HepG2 (cell line): Measurements from ENCODE around the gene ANKLE1. TPM values are rescaled to one million over a fixed set of nuclear protein-coding genes. Genes with fewer than 3 reads are reported as not detected.

ENCODE experiments used
- CC2D1A ChIP-seq: sonication (generic); formaldehyde crosslinking; IDR thresholded peaks from 2 replicates; pipeline ENCODE4 v1.8.1; 2023; ENCODE audit warnings: mild to moderate bottlenecking, missing genetic modification reagents
- DDIT3 ChIP-seq: sonication (generic); formaldehyde crosslinking; IDR thresholded peaks from 2 replicates; pipeline ENCODE4 v1.4.0; 2020; ENCODE audit warnings: mild to moderate bottlenecking, missing genetic modification reagents
- GABPA ChIP-seq, 2 experiments: IDR thresholded peaks; 2 replicates each; pipeline ENCODE4 v1.6.1; 2011 to 2016; ENCODE audit warnings: low read depth in 2 of 2, low read length in 1 of 2, missing biosample characterization in 1 of 2, missing genetic modification characterization in 1 of 2
- KAT7 ChIP-seq: IDR thresholded peaks from 2 replicates; pipeline ENCODE4 v1.6.1; 2018; ENCODE audit warnings: borderline replicate concordance, missing compliant biosample characterization
- KDM5A ChIP-seq: fragments of 200-600 bp; sonication (generic); IDR thresholded peaks from 2 replicates; pipeline ENCODE4 v1.7.0; 2018; ENCODE audit warnings: antibody characterized with exemption, mild to moderate bottlenecking, low read length, borderline replicate concordance
- KMT2B ChIP-seq: IDR thresholded peaks from 2 replicates; pipeline ENCODE4 v1.6.1; 2016; ENCODE audit warnings: missing genetic modification reagents, missing compliant biosample characterization
- MNT ChIP-seq: fragments of 450-650 bp; IDR thresholded peaks from 2 replicates; pipeline ENCODE4 v1.6.1; 2016
- NFYB ChIP-seq: sonication (generic); formaldehyde crosslinking; IDR thresholded peaks from 2 replicates; pipeline ENCODE4 v1.4.0; 2020; ENCODE audit warnings: missing genetic modification reagents
- SAP130 ChIP-seq: IDR thresholded peaks from 2 replicates; pipeline ENCODE4 v1.6.1; 2016; ENCODE audit warnings: low read depth
- TAF1 ChIP-seq: sonication (generic); formaldehyde crosslinking; IDR thresholded peaks from 2 replicates; pipeline ENCODE4 v1.4.0; 2020; ENCODE audit warnings: missing genetic modification reagents
- TARDBP ChIP-seq: sonication (generic); formaldehyde crosslinking; IDR thresholded peaks from 2 replicates; pipeline ENCODE4 v1.8.0; 2022; ENCODE audit warnings: mild to moderate bottlenecking, missing genetic modification reagents
- ZFAT ChIP-seq: sonication (generic); formaldehyde crosslinking; conservative IDR thresholded peaks from 2 replicates; pipeline ENCODE4 v1.8.1; 2023; ENCODE audit warnings: missing genetic modification reagents, inconsistent platforms
- ZNF580 ChIP-seq: IDR thresholded peaks from 2 replicates; pipeline ENCODE4 v1.6.1; 2016; ENCODE audit warnings: low read depth, borderline replicate concordance
- ZNF598 ChIP-seq: sonication (generic); formaldehyde crosslinking; IDR thresholded peaks from 2 replicates; pipeline ENCODE4 v1.5.1; 2020; ENCODE audit warnings: mild to moderate bottlenecking, missing genetic modification reagents, borderline replicate concordance
- polyA plus RNA-seq, 8 experiments: library from polyadenylated mRNA; depleted of rRNA in 3 of 8; stranded (reverse) in 7 of 8; unstranded in 1 of 8; fragments of >200 nt; fragmentation: Illumina TruSeq in 4 of 8; extraction: Trizol in 4 of 8; gene quantifications; 2 replicates each; pipeline versions ENCODE4 v1.2.1 to v1.2.3, GENCODE V29; 2011 to 2016; ENCODE audit warnings: low read depth in 4 of 8, missing spikeins in 1 of 8, mixed read lengths in 1 of 8; ENCODE audit not compliant: insufficient read depth in 1 of 8
- total RNA-seq, 5 experiments: library from RNA; depleted of rRNA; stranded (reverse); fragments of >200 nt; fragmentation: Illumina TruSeq; extraction: Trizol; gene quantifications; 2 replicates each; pipeline ENCODE4 v1.2.3, GENCODE V29; 2016; ENCODE audit warnings: low read depth in 1 of 5
- TF ChIP-seq, protein P1 (sequence below), 2 experiments: IDR thresholded peaks; 2 replicates each; pipeline ENCODE4 v1.6.1; 2011 to 2012; ENCODE audit warnings: low read length in 2 of 2, borderline replicate concordance in 1 of 2, low read depth in 1 of 2, mild to moderate bottlenecking in 1 of 2, moderate library complexity in 1 of 2
- TF ChIP-seq, protein P2 (sequence below): sonication (generic); formaldehyde crosslinking; IDR thresholded peaks from 2 replicates; pipeline ENCODE4 v1.4.0; 2020; ENCODE audit warnings: missing genetic modification reagents, borderline replicate concordance

ANKLE1 gene
- total and polyA plus RNA-seq, 2 of the 13 experiments (the other 11 are each of a cell fraction or from before 2014, with no cell fraction given): 0.69 to 1.5 TPM

GRCh38 chr19:17266975-17267788 lies 14.5 kb upstream of the ANKLE1 start, which contains the start of gene BABAM1 (continued):
- TF ChIP-seq, protein P1, sequence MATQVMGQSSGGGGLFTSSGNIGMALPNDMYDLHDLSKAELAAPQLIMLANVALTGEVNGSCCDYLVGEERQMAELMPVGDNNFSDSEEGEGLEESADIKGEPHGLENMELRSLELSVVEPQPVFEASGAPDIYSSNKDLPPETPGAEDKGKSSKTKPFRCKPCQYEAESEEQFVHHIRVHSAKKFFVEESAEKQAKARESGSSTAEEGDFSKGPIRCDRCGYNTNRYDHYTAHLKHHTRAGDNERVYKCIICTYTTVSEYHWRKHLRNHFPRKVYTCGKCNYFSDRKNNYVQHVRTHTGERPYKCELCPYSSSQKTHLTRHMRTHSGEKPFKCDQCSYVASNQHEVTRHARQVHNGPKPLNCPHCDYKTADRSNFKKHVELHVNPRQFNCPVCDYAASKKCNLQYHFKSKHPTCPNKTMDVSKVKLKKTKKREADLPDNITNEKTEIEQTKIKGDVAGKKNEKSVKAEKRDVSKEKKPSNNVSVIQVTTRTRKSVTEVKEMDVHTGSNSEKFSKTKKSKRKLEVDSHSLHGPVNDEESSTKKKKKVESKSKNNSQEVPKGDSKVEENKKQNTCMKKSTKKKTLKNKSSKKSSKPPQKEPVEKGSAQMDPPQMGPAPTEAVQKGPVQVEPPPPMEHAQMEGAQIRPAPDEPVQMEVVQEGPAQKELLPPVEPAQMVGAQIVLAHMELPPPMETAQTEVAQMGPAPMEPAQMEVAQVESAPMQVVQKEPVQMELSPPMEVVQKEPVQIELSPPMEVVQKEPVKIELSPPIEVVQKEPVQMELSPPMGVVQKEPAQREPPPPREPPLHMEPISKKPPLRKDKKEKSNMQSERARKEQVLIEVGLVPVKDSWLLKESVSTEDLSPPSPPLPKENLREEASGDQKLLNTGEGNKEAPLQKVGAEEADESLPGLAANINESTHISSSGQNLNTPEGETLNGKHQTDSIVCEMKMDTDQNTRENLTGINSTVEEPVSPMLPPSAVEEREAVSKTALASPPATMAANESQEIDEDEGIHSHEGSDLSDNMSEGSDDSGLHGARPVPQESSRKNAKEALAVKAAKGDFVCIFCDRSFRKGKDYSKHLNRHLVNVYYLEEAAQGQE (IDR thresholded peaks at IDR 0.05; ENCODE audit: borderline replicate concordance in 1 of 2, low read depth in 1 of 2, low read length in 2 of 2): peak in 1 of 2 experiments; percentile 48; a peak in 1 of 4 replicates
- TF ChIP-seq ZFAT (CRISPR knock-in tag) (no peak), KDM5A (peak; percentile 97), TAF1 (CRISPR knock-in tag) (peak; percentile 92), DDIT3 (CRISPR knock-in tag) (no peak), ZNF598 (peak; percentile 50; the same call in 1 of the 2 replicates), KMT2B (peak; percentile 69; the same call in 1 of the 2 replicates), KAT7 (CRISPR knock-in tag) (peak; percentile 61; the same call in 1 of the 2 replicates), GABPA (IDR thresholded peaks at IDR 0.05; ENCODE audit: low read depth, low read length) (peak; percentile 84), GABPA (CRISPR knock-in tag; IDR thresholded peaks at IDR 0.05; ENCODE audit: low read depth) (peak; percentile 99), MNT (peak; percentile 32; the same call in 1 of the 2 replicates), NFYB (peak; percentile 90), TARDBP (CRISPR knock-in tag) (0 out of 2 replicates have a peak, but pooled peaks have one; percentile 43), CC2D1A (CRISPR knock-in tag) (0 out of 2 replicates have a peak, but pooled peaks have one; percentile 21), SAP130 (CRISPR knock-in tag) (peak; percentile 84), ZNF580 (no peak)
- TF ChIP-seq, protein P2, sequence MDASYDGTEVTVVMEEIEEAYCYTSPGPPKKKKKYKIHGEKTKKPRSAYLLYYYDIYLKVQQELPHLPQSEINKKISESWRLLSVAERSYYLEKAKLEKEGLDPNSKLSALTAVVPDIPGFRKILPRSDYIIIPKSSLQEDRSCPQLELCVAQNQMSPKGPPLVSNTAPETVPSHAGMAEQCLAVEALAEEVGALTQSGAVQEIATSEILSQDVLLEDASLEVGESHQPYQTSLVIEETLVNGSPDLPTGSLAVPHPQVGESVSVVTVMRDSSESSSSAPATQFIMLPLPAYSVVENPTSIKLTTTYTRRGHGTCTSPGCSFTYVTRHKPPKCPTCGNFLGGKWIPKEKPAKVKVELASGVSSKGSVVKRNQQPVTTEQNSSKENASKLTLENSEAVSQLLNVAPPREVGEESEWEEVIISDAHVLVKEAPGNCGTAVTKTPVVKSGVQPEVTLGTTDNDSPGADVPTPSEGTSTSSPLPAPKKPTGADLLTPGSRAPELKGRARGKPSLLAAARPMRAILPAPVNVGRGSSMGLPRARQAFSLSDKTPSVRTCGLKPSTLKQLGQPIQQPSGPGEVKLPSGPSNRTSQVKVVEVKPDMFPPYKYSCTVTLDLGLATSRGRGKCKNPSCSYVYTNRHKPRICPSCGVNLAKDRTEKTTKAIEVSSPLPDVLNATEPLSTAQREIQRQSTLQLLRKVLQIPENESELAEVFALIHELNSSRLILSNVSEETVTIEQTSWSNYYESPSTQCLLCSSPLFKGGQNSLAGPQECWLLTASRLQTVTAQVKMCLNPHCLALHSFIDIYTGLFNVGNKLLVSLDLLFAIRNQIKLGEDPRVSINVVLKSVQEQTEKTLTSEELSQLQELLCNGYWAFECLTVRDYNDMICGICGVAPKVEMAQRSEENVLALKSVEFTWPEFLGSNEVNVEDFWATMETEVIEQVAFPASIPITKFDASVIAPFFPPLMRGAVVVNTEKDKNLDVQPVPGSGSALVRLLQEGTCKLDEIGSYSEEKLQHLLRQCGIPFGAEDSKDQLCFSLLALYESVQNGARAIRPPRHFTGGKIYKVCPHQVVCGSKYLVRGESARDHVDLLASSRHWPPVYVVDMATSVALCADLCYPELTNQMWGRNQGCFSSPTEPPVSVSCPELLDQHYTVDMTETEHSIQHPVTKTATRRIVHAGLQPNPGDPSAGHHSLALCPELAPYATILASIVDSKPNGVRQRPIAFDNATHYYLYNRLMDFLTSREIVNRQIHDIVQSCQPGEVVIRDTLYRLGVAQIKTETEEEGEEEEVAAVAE (CRISPR knock-in tag): peak; percentile 99
